WTC11 (cell line): ENCODE data around the gene GLRA3. TPM values are rescaled to one million over a fixed set of nuclear protein-coding genes. Genes with fewer than 3 reads are reported as not detected.

Experiments used
- ATAC-seq: fragments of 200-7000 bp; cut with Tn5 transposase; 2 replicates; pipeline ENCODE4 v1.10.0; 2021; ENCODE audit warnings: mild to moderate bottlenecking, moderate library complexity
- CTCF ChIA-PET: fragments of 300-600 bp; sonication (Branson Sonifier 250); formaldehyde crosslinking; loops from one replicate; lab custom pipeline; 2021; ENCODE audit warnings: antibody characterized with exemption; lab: Charles Lee
- POLR2A ChIA-PET: fragments of 350-600 bp; sonication (Branson Sonifier 250); formaldehyde crosslinking; loops from one replicate; lab custom pipeline; 2021; ENCODE audit warnings: antibody characterized with exemption; lab: Charles Lee
- DNase-seq: peaks from one replicate; pipeline ENCODE4 v3.0.0; 2021; ENCODE audit warnings: low spot score
- H3K27ac Mint-ChIP-seq: 2 replicates; pipeline ENCODE4 v1.8.0; 2021; ENCODE audit warnings: mixed read lengths
- H3K27me3 Mint-ChIP-seq: 2 replicates; pipeline ENCODE4 v1.8.0; 2021; ENCODE audit warnings: low read depth, mild to moderate bottlenecking, moderate library complexity, mixed read lengths
- H3K36me3 Mint-ChIP-seq: 2 replicates; pipeline ENCODE4 v1.8.0; 2021; ENCODE audit warnings: mixed read lengths
- H3K4me1 Mint-ChIP-seq: 2 replicates; pipeline ENCODE4 v1.8.0; 2022; ENCODE audit warnings: mixed read lengths
- H3K4me3 Mint-ChIP-seq: 2 replicates; pipeline ENCODE4 v1.8.0; 2021; ENCODE audit warnings: mild to moderate bottlenecking, moderate library complexity, mixed read lengths
- H3K9me3 Mint-ChIP-seq: 2 replicates; pipeline ENCODE4 v1.8.0; 2021; ENCODE audit warnings: mixed read lengths
- ATF6 ChIP-seq: sonication (generic); formaldehyde crosslinking; IDR thresholded peaks from 2 replicates; pipeline ENCODE4 v1.8.1; 2023; ENCODE audit warnings: mild to moderate bottlenecking, missing genetic modification reagents
- CBFB ChIP-seq: sonication (generic); formaldehyde crosslinking; IDR thresholded peaks from 2 replicates; pipeline ENCODE4 v1.8.1; 2022; ENCODE audit warnings: mild to moderate bottlenecking, low read depth, missing genetic modification reagents
- CREB1 ChIP-seq: sonication (generic); formaldehyde crosslinking; IDR thresholded peaks from 2 replicates; pipeline ENCODE4 v1.8.0; 2023; ENCODE audit warnings: mild to moderate bottlenecking, missing genetic modification reagents
- CREM ChIP-seq: sonication (generic); formaldehyde crosslinking; IDR thresholded peaks from 2 replicates; pipeline ENCODE4 v1.8.1; 2022; ENCODE audit warnings: mild to moderate bottlenecking, missing genetic modification reagents, moderate library complexity
- FOXJ3 ChIP-seq: sonication (generic); formaldehyde crosslinking; IDR thresholded peaks from 2 replicates; pipeline ENCODE4 v1.9.0; 2021; ENCODE audit warnings: missing genetic modification reagents, mild to moderate bottlenecking, borderline replicate concordance
- GABPB1 ChIP-seq: sonication (generic); formaldehyde crosslinking; IDR thresholded peaks from 2 replicates; pipeline ENCODE4 v1.8.1; 2023; ENCODE audit warnings: mild to moderate bottlenecking, missing genetic modification reagents
- HMGXB4 ChIP-seq: sonication (generic); formaldehyde crosslinking; IDR thresholded peaks from 2 replicates; pipeline ENCODE4 v1.8.1; 2023; ENCODE audit warnings: mild to moderate bottlenecking, moderate library complexity, missing genetic modification reagents
- IRF1 ChIP-seq: sonication (generic); formaldehyde crosslinking; IDR thresholded peaks from 2 replicates; pipeline ENCODE4 v1.8.0; 2023; ENCODE audit warnings: missing genetic modification reagents
- JAZF1 ChIP-seq: fragments of 250-450 bp; sonication (Bioruptor Pico); IDR thresholded peaks from 2 replicates; pipeline ENCODE4 v1.9.0; 2021; ENCODE audit warnings: moderate library complexity, mild to moderate bottlenecking, inconsistent platforms
- JUN ChIP-seq: sonication (generic); formaldehyde crosslinking; IDR thresholded peaks from 2 replicates; pipeline ENCODE4 v1.8.0; 2023; ENCODE audit warnings: mild to moderate bottlenecking, missing genetic modification reagents
- MXD4 ChIP-seq: fragments of 250-450 bp; sonication (Bioruptor Pico); IDR thresholded peaks from 2 replicates; pipeline ENCODE4 v1.8.0; 2021; ENCODE audit warnings: mild to moderate bottlenecking, moderate library complexity, borderline replicate concordance
- MYBL2 ChIP-seq: sonication (generic); formaldehyde crosslinking; IDR thresholded peaks from 2 replicates; pipeline ENCODE4 v1.8.1; 2023; ENCODE audit warnings: mild to moderate bottlenecking, moderate library complexity, missing genetic modification reagents
- NFATC4 ChIP-seq: fragments of 250-450 bp; sonication (Bioruptor Pico); IDR thresholded peaks from 2 replicates; pipeline ENCODE4 v1.9.0; 2021; ENCODE audit warnings: mild to moderate bottlenecking
- NR1H2 ChIP-seq: sonication (generic); formaldehyde crosslinking; IDR thresholded peaks from 2 replicates; pipeline ENCODE4 v1.9.0; 2021; ENCODE audit warnings: mild to moderate bottlenecking, moderate library complexity, missing genetic modification reagents
- PRDM15 ChIP-seq: sonication (generic); formaldehyde crosslinking; IDR thresholded peaks from 2 replicates; pipeline ENCODE4 v1.8.0; 2022; ENCODE audit warnings: missing genetic modification reagents
- TEAD4 ChIP-seq: sonication (generic); formaldehyde crosslinking; IDR thresholded peaks from 2 replicates; pipeline ENCODE4 v1.8.0; 2022; ENCODE audit warnings: mild to moderate bottlenecking, missing genetic modification reagents
- USF1 ChIP-seq: sonication (generic); formaldehyde crosslinking; IDR thresholded peaks from 2 replicates; pipeline ENCODE4 v1.8.0; 2022; ENCODE audit warnings: mild to moderate bottlenecking, missing genetic modification reagents
- ZBTB21 ChIP-seq: sonication (generic); formaldehyde crosslinking; IDR thresholded peaks from 2 replicates; pipeline ENCODE4 v1.8.1; 2023; ENCODE audit warnings: mild to moderate bottlenecking, missing genetic modification reagents, borderline replicate concordance
- ZNF121 ChIP-seq: sonication (generic); formaldehyde crosslinking; IDR thresholded peaks from 2 replicates; pipeline ENCODE4 v1.8.0; 2023; ENCODE audit warnings: missing genetic modification reagents
- ZNF232 ChIP-seq: sonication (generic); formaldehyde crosslinking; IDR thresholded peaks from 2 replicates; pipeline ENCODE4 v1.8.0; 2022; ENCODE audit warnings: mild to moderate bottlenecking, missing genetic modification reagents
- ZNF281 ChIP-seq: sonication (generic); formaldehyde crosslinking; IDR thresholded peaks from 2 replicates; pipeline ENCODE4 v1.8.0; 2023; ENCODE audit warnings: mild to moderate bottlenecking, missing genetic modification reagents
- total RNA-seq: library from RNA; stranded (reverse); gene quantifications from 3 replicates; pipeline ENCODE4 v1.2.3, GENCODE V29; 2021
- TF ChIP-seq, protein P1 (sequence below): sonication (generic); formaldehyde crosslinking; IDR thresholded peaks from 2 replicates; pipeline ENCODE4 v1.8.1; 2022; ENCODE audit warnings: mild to moderate bottlenecking, missing genetic modification reagents, moderate library complexity, borderline replicate concordance

The GLRA3 gene
- total RNA-seq, 1 experiment from 2014 or later, result 0.15 TPM

- TF ChIP-seq MXD4 (CRISPR knock-in tag) (no peak), CBFB (no peak), ZNF121 (CRISPR knock-in tag) (no peak), NR1H2 (CRISPR knock-in tag) (no peak), FOXJ3 (no peak), GABPB1 (CRISPR knock-in tag) (no peak), TEAD4 (no peak), NFATC4 (CRISPR knock-in tag) (no peak)
- TF ChIP-seq, protein P1, sequence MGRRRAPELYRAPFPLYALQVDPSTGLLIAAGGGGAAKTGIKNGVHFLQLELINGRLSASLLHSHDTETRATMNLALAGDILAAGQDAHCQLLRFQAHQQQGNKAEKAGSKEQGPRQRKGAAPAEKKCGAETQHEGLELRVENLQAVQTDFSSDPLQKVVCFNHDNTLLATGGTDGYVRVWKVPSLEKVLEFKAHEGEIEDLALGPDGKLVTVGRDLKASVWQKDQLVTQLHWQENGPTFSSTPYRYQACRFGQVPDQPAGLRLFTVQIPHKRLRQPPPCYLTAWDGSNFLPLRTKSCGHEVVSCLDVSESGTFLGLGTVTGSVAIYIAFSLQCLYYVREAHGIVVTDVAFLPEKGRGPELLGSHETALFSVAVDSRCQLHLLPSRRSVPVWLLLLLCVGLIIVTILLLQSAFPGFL (CRISPR knock-in tag), result no peak
These were observed 36.5 kb upstream of the GLRA3 start for GRCh38 chr4:174865418-174865985.

GRCh38 chr4:174864031-174864430 lies 35.0 kb upstream of the GLRA3 start:
- CTCF ChIA-PET, result no interaction called here
- H3K4me3 Mint-ChIP-seq, result no peak overlapping the region
- H3K9me3 Mint-ChIP-seq, result peaks cover 40% of the 10 kb centered on the region
- H3K27me3 Mint-ChIP-seq, result no peaks in the 10 kb centered on the region
- POLR2A ChIA-PET, result no interaction called here
- H3K36me3 Mint-ChIP-seq, result peaks cover 4% of the 10 kb centered on the region
- H3K27ac Mint-ChIP-seq, result no peak overlapping the region
- ATAC-seq (no peak), DNase-seq (no peak)
- H3K4me1 Mint-ChIP-seq, result no peaks in the 10 kb centered on the region
- TF ChIP-seq, protein P1 (CRISPR knock-in tag), result no peak
- TF ChIP-seq USF1 (CRISPR knock-in tag), result no peak
- TF ChIP-seq MYBL2, result no peak
- TF ChIP-seq PRDM15 (CRISPR knock-in tag), result no peak
- no peak for TF ChIP-seq JAZF1 (CRISPR knock-in tag)
- TF ChIP-seq NR1H2 (CRISPR knock-in tag), result no peak
- no peak for TF ChIP-seq ZNF232
- no peak for TF ChIP-seq CREM (CRISPR knock-in tag)
- TF ChIP-seq ATF6, result no peak
- no peak for TF ChIP-seq ZNF281
- no peak for TF ChIP-seq JUN (CRISPR knock-in tag)
- TF ChIP-seq IRF1 (CRISPR knock-in tag), result no peak
- no peak for TF ChIP-seq HMGXB4 (CRISPR knock-in tag)
- no peak for TF ChIP-seq CREB1 (CRISPR knock-in tag)
- TF ChIP-seq ZBTB21 (CRISPR knock-in tag), result no peak
- TF ChIP-seq GABPB1 (CRISPR knock-in tag), result no peak

More at GRCh38 chr4:174865418-174865985, 36.5 kb upstream of the GLRA3 start:
- POLR2A ChIA-PET, result no interaction called here
- DNase-seq (no peak), ATAC-seq (no peak)
- no peak overlapping the region for H3K27ac Mint-ChIP-seq
- no peaks in the 10 kb centered on the region for H3K27me3 Mint-ChIP-seq
- H3K4me3 Mint-ChIP-seq, result no peak overlapping the region
- CTCF ChIA-PET, result no interaction called here
- peaks cover under 1% of the 10 kb centered on the region for H3K4me1 Mint-ChIP-seq
- no peaks in the 10 kb centered on the region; the same call in 1 of the 2 replicates for H3K36me3 Mint-ChIP-seq
- H3K9me3 Mint-ChIP-seq, result peaks cover 33% of the 10 kb centered on the region
